Vagina (tissue), 2 donors: ENCODE measurements around the gene WNT7A. TPM values are rescaled to one million over a fixed set of nuclear protein-coding genes. Genes with fewer than 3 reads are reported as not detected.

Source experiments
- DNase-seq, 2 donors: peaks; one replicate each; pipeline ENCODE4 v3.0.0-alpha.2; 2017; ENCODE audit errors: extremely low spot score in 2 of 2
- H3K27ac ChIP-seq: fragments of 200-600 bp; sonication (generic); one replicate; pipeline ENCODE4 v1.5.1; 2019
- H3K27me3 ChIP-seq: fragments of 200-600 bp; sonication (generic); one replicate; pipeline ENCODE4 v1.5.1; 2019
- H3K36me3 ChIP-seq, 2 donors: fragments of 200-600 bp; sonication (generic); one replicate each; pipeline ENCODE4 v1.5.1; 2017 to 2019
- H3K4me1 ChIP-seq: fragments of 200-600 bp; sonication (generic); one replicate; pipeline ENCODE4 v1.5.1; 2019
- H3K4me3 ChIP-seq, 2 donors: fragments of 200-600 bp; sonication (generic); 1 replicate in 1 of 2; 2 replicates in 1 of 2; pipeline ENCODE4 v1.5.1; 2016 to 2019
- H3K9me3 ChIP-seq: fragments of 200-600 bp; sonication (generic); one replicate; pipeline ENCODE4 v1.5.1; 2019
- CTCF ChIP-seq, 3 experiments: fragments of 450-650 bp in 2 of 3; fragments of 200-600 bp in 1 of 3; sonication (generic) in 1 of 3; IDR thresholded peaks; one replicate each; pipeline ENCODE4 v1.5.1; 2017 to 2019; ENCODE audit warnings: antibody characterized with exemption in 3 of 3, mild to moderate bottlenecking in 2 of 3, moderate library complexity in 2 of 3
- POLR2A ChIP-seq, 2 donors: fragments of 450-650 bp; IDR thresholded peaks; one replicate each; pipeline ENCODE4 v1.6.1; 2017; ENCODE audit warnings: antibody characterized with exemption in 2 of 2, mild to moderate bottlenecking in 2 of 2, moderate library complexity in 2 of 2
- POLR2AphosphoS5 ChIP-seq, 2 donors: sonication (generic); formaldehyde crosslinking; IDR thresholded peaks; one replicate each; pipeline ENCODE4 v1.9.0; 2017; ENCODE audit warnings: antibody characterized with exemption in 2 of 2, mild to moderate bottlenecking in 2 of 2, low read depth in 1 of 2; ENCODE audit not compliant: insufficient read depth in 1 of 2
- intact Hi-C: fragments of 100-400 bp; cut with DNase I; formaldehyde crosslinking; loops from one replicate; pipeline ENCODE4 v1.15.1; 2023
- total RNA-seq: library from RNA; depleted of rRNA; stranded (reverse); fragments of >200 nt; gene quantifications from one replicate; pipeline ENCODE4 v1.2.3, GENCODE V29; 2016

WNT7A gene
- total RNA-seq, 1 donor from 2014 or later: not detected

- Histone ChIP-seq H3K27ac (no peak overlapping the region), H3K36me3 (no peaks in the 10 kb centered on the region), H3K27me3 (peaks cover 3% of the 10 kb centered on the region), H3K4me3 (peak overlapping the region in 1 of 2 donors; percentile 39), H3K4me1 (peaks cover 30% of the 10 kb centered on the region), H3K9me3 (no peaks in the 10 kb centered on the region)
- TF ChIP-seq POLR2A (IDR thresholded peaks at IDR 0.05) (no peak), CTCF (IDR thresholded peaks at IDR 0.05) (no peak), POLR2AphosphoS5 (IDR thresholded peaks at IDR 0.05; ENCODE audit: insufficient read depth in 1 of 2, low read depth in 1 of 2) (no peak)
- no peak for DNase-seq
- intact Hi-C loops: no loop called here
Observed at GRCh38 chr3:13880811-13881156, 913 bp upstream of the WNT7A start.

- H3K27me3 ChIP-seq: peaks cover 3% of the 10 kb centered on the region
- intact Hi-C loops: loop anchor here (10.0 kb wide), 1 partner anchor 195 kb away; no protein-coding TSS in a partner anchor
Observed at GRCh38 chr3:13879102-13879945, 547 bp downstream of the WNT7A start.

GRCh38 chr3:13878281-13879101, 1.4 kb downstream of the WNT7A start:
- DNase-seq: no peak
- Histone ChIP-seq H3K27me3 (peaks cover 3% of the 10 kb centered on the region), H3K9me3 (no peaks in the 10 kb centered on the region), H3K27ac (no peak overlapping the region), H3K36me3 (no peaks in the 10 kb centered on the region), H3K4me3 (peak overlapping the region; percentile 7 to 33), H3K4me1 (peaks cover 30% of the 10 kb centered on the region)
- intact Hi-C loops: loop anchor here (10.0 kb wide), 1 partner anchor 194 kb away; no protein-coding TSS in a partner anchor
- TF ChIP-seq POLR2A (IDR thresholded peaks at IDR 0.05): no peak
- no peak for TF ChIP-seq POLR2AphosphoS5 (IDR thresholded peaks at IDR 0.05; ENCODE audit: insufficient read depth in 1 of 2, low read depth in 1 of 2)
- no peak for TF ChIP-seq CTCF (IDR thresholded peaks at IDR 0.05)

More at GRCh38 chr3:13879102-13879945, 547 bp downstream of the WNT7A start:
- no peaks in the 10 kb centered on the region for H3K36me3 ChIP-seq
- DNase-seq: no peak
- peak overlapping the region; percentile 32 to 39 for H3K4me3 ChIP-seq
- peaks cover 30% of the 10 kb centered on the region for H3K4me1 ChIP-seq
- H3K27ac ChIP-seq: no peak overlapping the region
- no peaks in the 10 kb centered on the region for H3K9me3 ChIP-seq
- TF ChIP-seq POLR2AphosphoS5 (IDR thresholded peaks at IDR 0.05; ENCODE audit: insufficient read depth in 1 of 2, low read depth in 1 of 2): no peak
- no peak for TF ChIP-seq POLR2A (IDR thresholded peaks at IDR 0.05)
- TF ChIP-seq CTCF (IDR thresholded peaks at IDR 0.05): no peak

- intact Hi-C loops: loop anchor here (10.0 kb wide), 1 partner anchor 193 kb away; no protein-coding TSS in a partner anchor
- no peak for DNase-seq
- Histone ChIP-seq H3K27me3 (peaks cover 3% of the 10 kb centered on the region), H3K27ac (no peak overlapping the region), H3K9me3 (no peaks in the 10 kb centered on the region), H3K4me1 (peaks cover 30% of the 10 kb centered on the region), H3K4me3 (peak overlapping the region; percentile 7 to 33), H3K36me3 (no peaks in the 10 kb centered on the region)
- no peak for TF ChIP-seq POLR2A (IDR thresholded peaks at IDR 0.05)
- TF ChIP-seq CTCF (IDR thresholded peaks at IDR 0.05): no peak
- TF ChIP-seq POLR2AphosphoS5 (IDR thresholded peaks at IDR 0.05; ENCODE audit: insufficient read depth in 1 of 2, low read depth in 1 of 2): no peak
Observed at GRCh38 chr3:13877911-13878280, 2.0 kb downstream of the WNT7A start.
